B cell (primary cell): ENCODE results near the gene SLC39A1. TPM values are rescaled to one million over a fixed set of nuclear protein-coding genes. Genes with fewer than 3 reads are reported as not detected.

ENCODE experiments used
- ATAC-seq: fragments of 200-7000 bp; cut with Tn5 transposase; one replicate; pipeline ENCODE4 v1.10.0; 2021; ENCODE audit warnings: low read depth, mild to moderate bottlenecking, moderate number of reproducible peaks, moderate library complexity
- CTCF ChIA-PET: fragments of 350-600 bp; sonication (Branson Sonifier 250); formaldehyde crosslinking; loops from one replicate; lab custom pipeline; 2021; ENCODE audit warnings: antibody characterized with exemption, inconsistent platforms; lab: Charles Lee
- POLR2A ChIA-PET: fragments of 350-600 bp; sonication (Branson Sonifier 250); formaldehyde crosslinking; loops from one replicate; lab custom pipeline; 2021; ENCODE audit warnings: antibody characterized with exemption; lab: Charles Lee
- DNase-seq: peaks from one replicate; pipeline ENCODE4 v3.0.0; 2013
- H2AFZ ChIP-seq: 2 replicates; pipeline ENCODE4 v1.6.1; 2012; ENCODE audit warnings: mild to moderate bottlenecking, low read depth, low read length; ENCODE audit not compliant: insufficient read depth, poor library complexity, severe bottlenecking
- H3K27ac ChIP-seq, 2 donors: 1 replicate in 1 of 2; 2 replicates in 1 of 2; pipeline ENCODE4 v1.5.1; 2012 to 2013; ENCODE audit warnings: low read length in 2 of 2, mild to moderate bottlenecking in 2 of 2, moderate library complexity in 1 of 2
- H3K27me3 ChIP-seq, 4 experiments: fragments of 200-600 bp in 1 of 4; sonication (generic) in 1 of 4; replicated peaks in 1 of 4; 1 replicate in 2 of 4; 2 replicates in 2 of 4; pipeline versions ENCODE4 v1.6.1 to v1.7.0; 2013 to 2016; ENCODE audit warnings: low read length in 3 of 4, mild to moderate bottlenecking in 2 of 4, mixed read lengths in 1 of 4, moderate library complexity in 1 of 4; ENCODE audit not compliant: insufficient read depth in 4 of 4, control insufficient read depth in 3 of 4; ENCODE audit errors: control extremely low read depth in 1 of 4
- H3K36me3 ChIP-seq, 2 experiments: replicated peaks in 1 of 2; 1 replicate in 1 of 2; 2 replicates in 1 of 2; pipeline versions ENCODE4 v1.6.1 to v1.7.1; 2013; ENCODE audit warnings: low read length in 1 of 2; ENCODE audit not compliant: insufficient read depth in 2 of 2, control insufficient read depth in 1 of 2; ENCODE audit errors: control extremely low read depth in 1 of 2, extremely low read depth in 1 of 2
- H3K4me1 ChIP-seq, 2 donors: fragments of 200-600 bp in 1 of 2; sonication (generic) in 1 of 2; 1 replicate in 1 of 2; 2 replicates in 1 of 2; pipeline versions ENCODE4 v1.5.1 to v1.6.1; 2013 to 2017; ENCODE audit warnings: low read length in 2 of 2; ENCODE audit not compliant: control insufficient read depth in 2 of 2, insufficient read depth in 2 of 2
- H3K4me2 ChIP-seq: replicated peaks from 2 replicates; pipeline ENCODE3; 2012; ENCODE audit warnings: mild to moderate bottlenecking, low read depth, low read length; ENCODE audit not compliant: poor library complexity, severe bottlenecking
- H3K4me3 ChIP-seq, 5 experiments: fragments of 200-600 bp in 1 of 5; sonication (generic) in 1 of 5; 1 replicate in 3 of 5; 2 replicates in 2 of 5; pipeline versions ENCODE4 v1.5.1 to v1.7.0; 2011 to 2016; ENCODE audit warnings: low read length in 4 of 5, mild to moderate bottlenecking in 4 of 5, low read depth in 2 of 5, control low read depth in 1 of 5, moderate library complexity in 1 of 5; ENCODE audit not compliant: insufficient read depth in 1 of 5; ENCODE audit errors: control extremely low read depth in 1 of 5, extremely low read depth in 1 of 5
- H3K79me2 ChIP-seq: fragments of 200-600 bp; sonication (generic); one replicate; pipeline ENCODE4 v1.6.0; 2016; ENCODE audit warnings: low read length; ENCODE audit not compliant: control insufficient read depth, insufficient read depth
- H3K9ac ChIP-seq: fragments of 200-600 bp; sonication (generic); 2 replicates; pipeline ENCODE4 v1.6.1; 2017; ENCODE audit warnings: mild to moderate bottlenecking, low read length, moderate library complexity
- H3K9me3 ChIP-seq, 3 donors: one replicate each; pipeline versions ENCODE4 v1.6.1 to v1.7.1; 2013; ENCODE audit warnings: low read length in 2 of 3; ENCODE audit not compliant: control insufficient read depth in 2 of 3, insufficient read depth in 1 of 3; ENCODE audit errors: control extremely low read depth in 1 of 3
- H4K20me1 ChIP-seq: 2 replicates; pipeline ENCODE4 v1.6.0; 2012; ENCODE audit warnings: mild to moderate bottlenecking, low read length; ENCODE audit not compliant: insufficient read depth, control insufficient read depth, poor library complexity, severe bottlenecking
- H3K27ac Mint-ChIP-seq: one replicate; pipeline ENCODE4 v1.8.0; 2021; ENCODE audit warnings: mixed read lengths
- H3K27me3 Mint-ChIP-seq: one replicate; pipeline ENCODE4 v1.8.0; 2021; ENCODE audit warnings: mixed read lengths
- H3K4me1 Mint-ChIP-seq: one replicate; pipeline ENCODE4 v1.8.0; 2021; ENCODE audit warnings: mixed read lengths
- H3K4me3 Mint-ChIP-seq: one replicate; pipeline ENCODE4 v1.8.0; 2021; ENCODE audit warnings: mixed read lengths
- H3K9me3 Mint-ChIP-seq: one replicate; pipeline ENCODE4 v1.8.0; 2022; ENCODE audit warnings: mixed read lengths; ENCODE audit not compliant: insufficient read depth
- EZH2 ChIP-seq: IDR thresholded peaks from 2 replicates; pipeline ENCODE4 v1.6.1; 2012; ENCODE audit warnings: borderline replicate concordance, low read depth, mild to moderate bottlenecking, moderate library complexity, low read length; ENCODE audit not compliant: insufficient read depth, poor library complexity, severe bottlenecking
- WGBS: methylation state at CpG from one replicate; pipeline ENCODE4 v1.1.5; 2013; ENCODE audit warnings: missing lambda C conversion rate; ENCODE audit not compliant: insufficient coverage; 5-methylcytosine and 5-hydroxymethylcytosine counted together
- intact Hi-C: fragments of 100-400 bp; cut with micrococcal nuclease; formaldehyde crosslinking; loops from one replicate; pipeline ENCODE4 v1.10.0; 2022
- polyA plus RNA-seq: library from polyadenylated mRNA; depleted of rRNA; stranded (reverse); fragments of >200 nt; gene quantifications from 2 replicates; pipeline ENCODE4 v1.2.3, GENCODE V29; 2012
- total RNA-seq, 2 donors: library from RNA; stranded (reverse); fragments of 120-200 nt in 1 of 2; gene quantifications; 1 replicate in 1 of 2; 2 replicates in 1 of 2; pipeline versions ENCODE4 v1.2.3 to v1.2.4, GENCODE V29; 2013 to 2022
- TF ChIP-seq, protein P1 (sequence below): fragments of 200-600 bp; IDR thresholded peaks from one replicate; pipeline ENCODE4 v1.8.0; 2022; ENCODE audit warnings: antibody characterized with exemption, mild to moderate bottlenecking

SLC39A1 gene
- total and polyA plus RNA-seq, 2 donors (not counting 1 experiment from before 2014, with no cell fraction given): 19.3 to 28.1 TPM

DNA sequence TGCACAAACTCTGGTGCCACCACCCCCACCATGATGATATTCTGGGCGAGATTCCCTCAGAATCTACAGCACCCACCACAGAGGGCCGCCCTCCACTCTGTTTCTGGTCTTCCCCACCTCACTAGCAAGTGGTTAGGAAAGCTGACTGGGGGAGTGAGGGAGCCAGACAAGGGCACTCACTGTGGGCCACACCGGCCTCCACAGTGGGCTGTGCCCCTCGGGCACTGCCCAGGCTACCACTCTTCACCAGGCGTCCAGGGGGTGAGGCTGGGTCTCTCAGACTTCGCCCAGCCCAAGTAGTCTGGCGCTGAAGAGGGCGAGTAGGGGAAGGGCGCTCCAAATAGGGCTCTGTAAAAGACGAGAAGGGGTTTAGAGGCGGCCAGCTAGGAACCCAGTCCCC is 29.4 kb downstream of the SLC39A1 start:
- Mint-ChIP-seq H3K9me3 (no peaks in the 10 kb centered on the region), H3K4me1 (no peaks in the 10 kb centered on the region), H3K4me3 (no peak overlapping the region), H3K27ac (no peak overlapping the region), H3K27me3 (no peaks in the 10 kb centered on the region)
- H4K20me1 ChIP-seq: peaks cover 46% of the 10 kb centered on the region
- ATAC-seq (no peak), DNase-seq (no peak)
- no peak overlapping the region for H3K4me2 ChIP-seq
- intact Hi-C loops: no loop called here
- peaks cover 0 to under 1% of the 10 kb centered on the region in 2 donors for H3K4me1 ChIP-seq
- no peaks in the 10 kb centered on the region for H3K27me3 ChIP-seq
- peaks cover 5 to 89% of the 10 kb centered on the region in 2 experiments for H3K36me3 ChIP-seq
- no peak overlapping the region for H3K27ac ChIP-seq
- peaks cover 26% of the 10 kb centered on the region for H3K79me2 ChIP-seq
- TF ChIP-seq, protein P1, sequence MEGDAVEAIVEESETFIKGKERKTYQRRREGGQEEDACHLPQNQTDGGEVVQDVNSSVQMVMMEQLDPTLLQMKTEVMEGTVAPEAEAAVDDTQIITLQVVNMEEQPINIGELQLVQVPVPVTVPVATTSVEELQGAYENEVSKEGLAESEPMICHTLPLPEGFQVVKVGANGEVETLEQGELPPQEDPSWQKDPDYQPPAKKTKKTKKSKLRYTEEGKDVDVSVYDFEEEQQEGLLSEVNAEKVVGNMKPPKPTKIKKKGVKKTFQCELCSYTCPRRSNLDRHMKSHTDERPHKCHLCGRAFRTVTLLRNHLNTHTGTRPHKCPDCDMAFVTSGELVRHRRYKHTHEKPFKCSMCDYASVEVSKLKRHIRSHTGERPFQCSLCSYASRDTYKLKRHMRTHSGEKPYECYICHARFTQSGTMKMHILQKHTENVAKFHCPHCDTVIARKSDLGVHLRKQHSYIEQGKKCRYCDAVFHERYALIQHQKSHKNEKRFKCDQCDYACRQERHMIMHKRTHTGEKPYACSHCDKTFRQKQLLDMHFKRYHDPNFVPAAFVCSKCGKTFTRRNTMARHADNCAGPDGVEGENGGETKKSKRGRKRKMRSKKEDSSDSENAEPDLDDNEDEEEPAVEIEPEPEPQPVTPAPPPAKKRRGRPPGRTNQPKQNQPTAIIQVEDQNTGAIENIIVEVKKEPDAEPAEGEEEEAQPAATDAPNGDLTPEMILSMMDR: no peak
- no peak for TF ChIP-seq EZH2
- ChIA-PET POLR2A (interaction anchor here (0.6 to 0.7 kb wide), 2 partner anchors 10 kb away, joined by 3 to 4 read pairs; no protein-coding TSS in a partner anchor), CTCF (interaction anchor here (0.7 kb wide), 1 partner anchor 12 kb away, joined by 3 read pairs; no protein-coding TSS in a partner anchor)
- H2AFZ ChIP-seq: no peak overlapping the region
- 96% methylated on average over 8 of the region's 11 CpGs for WGBS
- no peaks in the 10 kb centered on the region for H3K9me3 ChIP-seq
- H3K4me3 ChIP-seq: no peak overlapping the region
- H3K9ac ChIP-seq: no peak overlapping the region

DNA sequence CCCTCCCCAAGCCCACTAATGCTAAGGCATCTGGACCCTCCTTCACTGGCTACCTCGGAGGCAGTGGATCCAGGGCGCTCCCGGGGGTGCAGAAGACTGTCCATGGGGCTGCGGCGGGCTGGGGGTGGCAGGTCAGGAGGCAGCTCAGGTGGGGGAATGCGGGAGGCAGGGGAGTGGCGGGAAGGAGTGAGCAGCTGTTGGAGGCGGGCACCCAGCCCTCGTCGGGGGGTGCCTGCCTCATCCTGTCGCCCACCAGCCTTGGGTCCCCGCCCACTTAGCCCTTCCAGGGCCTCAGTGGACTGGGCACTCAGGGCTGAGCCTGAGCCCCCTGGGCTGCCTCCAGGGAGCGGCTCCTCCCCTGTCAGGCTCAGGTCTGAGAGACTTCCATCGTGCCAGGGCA is 29.9 kb downstream of the SLC39A1 start:
- TF ChIP-seq, protein P1: no peak
- no peak for TF ChIP-seq EZH2

More for the DNA sequence above, 29.9 kb downstream of the SLC39A1 start:
- no peak for DNase-seq
- no peak overlapping the region for H3K27ac Mint-ChIP-seq
- WGBS: 91% methylated on average over 12 of the region's 14 CpGs
- Histone ChIP-seq H3K4me2 (no peak overlapping the region), H3K27me3 (no peaks in the 10 kb centered on the region), H3K27ac (no peak overlapping the region), H3K79me2 (peaks cover 26% of the 10 kb centered on the region), H3K9me3 (no peaks in the 10 kb centered on the region), H3K4me1 (peaks cover 5 to 6% of the 10 kb centered on the region in 2 donors), H4K20me1 (peaks cover 46% of the 10 kb centered on the region), H3K4me3 (no peak overlapping the region), H2AFZ (no peak overlapping the region), H3K9ac (no peak overlapping the region), H3K36me3 (peaks cover 5 to 85% of the 10 kb centered on the region in 2 experiments)
- no peak overlapping the region for H3K4me3 Mint-ChIP-seq
- H3K9me3 Mint-ChIP-seq: no peaks in the 10 kb centered on the region
- no peaks in the 10 kb centered on the region for H3K27me3 Mint-ChIP-seq
- H3K4me1 Mint-ChIP-seq: no peaks in the 10 kb centered on the region
- intact Hi-C loops: no loop called here
- ChIA-PET POLR2A (no interaction called here), CTCF (interaction anchor here (0.6 to 1.8 kb wide), 3 partner anchors 11 to 136 kb away, joined by 3 to 4 read pairs (median 4); partner anchors contain the start of genes DENND4B and GATAD2B)
- ATAC-seq: no peak
